NCI-H524 (cell line): ENCODE measurements around the gene CNTNAP4.
A peak's percentile ranks its signal among the peaks of the same experiment; 100 is the strongest.

Experiments used
- DNase-seq, 2 experiments: peaks; one replicate each; lab custom pipeline; 2025; lab: John Stamatoyannopoulos, UW

CNTNAP4 gene

DNA sequence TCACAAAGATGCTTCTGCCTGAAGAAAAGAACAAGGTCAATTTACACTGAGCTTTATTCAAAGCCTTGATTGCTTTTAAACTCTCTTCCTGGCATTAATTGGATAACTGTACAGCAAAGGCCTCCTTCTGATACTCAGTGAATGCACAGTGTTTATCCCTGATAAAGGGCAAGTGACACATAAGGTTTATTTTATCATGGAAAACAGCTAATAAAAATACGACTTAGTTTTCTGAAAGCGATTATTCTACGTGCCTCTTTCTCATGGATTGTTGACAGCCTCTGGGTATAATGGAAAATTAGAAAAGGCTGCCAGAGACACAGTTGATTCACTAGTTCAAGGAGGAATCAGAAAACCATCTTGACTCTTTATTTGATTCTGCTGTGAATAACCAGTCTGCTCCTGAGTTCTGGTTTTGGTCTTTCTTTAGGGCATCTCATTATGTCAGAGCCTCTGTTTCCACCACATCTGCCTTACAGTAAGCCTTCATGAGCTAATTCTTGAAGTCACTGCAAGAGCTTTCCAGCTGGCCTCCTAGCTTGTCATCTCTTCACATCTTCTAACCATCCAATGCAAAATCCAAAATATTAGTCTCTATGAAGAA is 212.9 kb downstream of the CNTNAP4 start:
- no peak for DNase-seq

DNA sequence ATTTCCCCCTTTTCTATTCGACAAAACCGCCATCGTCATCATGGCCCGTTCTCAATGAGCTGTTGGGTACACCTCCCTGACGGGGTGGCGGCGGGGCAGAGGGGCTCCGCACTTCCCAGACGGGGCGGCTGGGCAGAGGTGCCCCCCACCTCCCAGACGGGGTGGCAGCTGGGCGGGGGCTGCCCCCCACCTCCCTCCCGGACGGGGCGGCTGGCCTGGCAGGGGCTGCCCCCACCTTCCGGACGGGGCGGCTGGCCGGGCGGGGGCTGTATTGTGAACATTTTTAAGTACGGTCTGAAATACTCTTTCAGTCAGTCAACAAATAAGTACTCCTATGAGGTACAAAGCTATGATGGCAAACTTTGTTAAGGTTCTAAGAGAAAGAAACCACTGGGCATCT is 222.8 kb downstream of the CNTNAP4 start:
- DNase-seq = no peak

DNA sequence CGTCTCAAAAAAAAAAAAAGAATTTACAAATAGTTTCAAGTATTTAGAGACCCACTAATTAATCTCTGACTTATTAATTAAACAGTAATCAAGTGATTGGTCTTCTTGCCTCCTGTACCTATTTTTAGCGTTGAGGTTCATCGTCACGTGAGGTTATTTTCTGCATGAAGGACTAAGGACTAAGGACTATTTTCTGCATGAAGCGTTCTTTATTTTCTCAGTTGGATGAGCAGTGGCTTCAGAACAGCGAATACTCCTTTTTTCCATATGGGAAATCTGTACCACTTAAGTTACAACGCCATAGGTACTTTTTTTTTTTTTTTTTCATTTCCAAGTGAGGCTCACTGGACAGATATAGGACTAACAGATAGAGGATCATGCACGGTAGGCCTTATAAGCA is 224.9 kb downstream of the CNTNAP4 start:
- no peak for DNase-seq

DNA sequence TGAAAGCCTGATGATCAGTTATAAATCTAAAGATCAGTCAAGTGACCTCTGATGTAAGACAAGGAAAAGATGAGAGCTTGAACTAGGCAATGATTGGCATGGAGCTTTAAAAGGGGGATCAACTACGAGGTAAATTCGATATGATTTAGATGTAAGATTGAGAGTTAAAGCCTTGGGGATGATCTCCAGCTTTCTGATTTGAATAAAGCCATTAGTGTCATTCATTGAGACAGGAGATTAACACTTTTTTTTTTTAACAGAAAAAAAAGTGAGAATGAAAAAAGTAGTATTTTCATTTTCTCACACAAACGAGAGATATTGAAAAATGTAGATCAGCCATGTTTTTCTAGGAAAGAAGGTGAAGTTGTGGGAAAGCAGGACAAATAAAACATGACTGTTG is 225.4 kb downstream of the CNTNAP4 start:
- no peak for DNase-seq

DNA sequence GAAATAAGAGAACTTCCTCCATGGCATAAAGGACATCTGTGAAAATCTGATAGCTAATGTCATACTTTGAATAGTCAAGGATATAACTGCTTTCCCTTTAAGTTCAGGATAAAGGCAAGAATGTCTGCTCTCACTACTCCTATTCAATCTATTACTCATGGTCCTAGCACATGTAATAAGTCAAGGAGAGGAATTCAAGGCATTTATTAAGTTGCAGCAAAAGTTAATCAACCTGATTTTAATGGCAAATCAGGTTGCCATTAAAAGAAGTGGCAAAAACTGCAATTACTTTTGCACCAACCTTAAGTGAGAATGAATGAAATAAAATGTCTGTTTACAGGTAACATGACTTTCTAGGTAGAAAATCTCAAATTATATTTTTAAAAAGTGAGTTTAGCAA is 225.9 kb downstream of the CNTNAP4 start:
- no peak for DNase-seq

DNA sequence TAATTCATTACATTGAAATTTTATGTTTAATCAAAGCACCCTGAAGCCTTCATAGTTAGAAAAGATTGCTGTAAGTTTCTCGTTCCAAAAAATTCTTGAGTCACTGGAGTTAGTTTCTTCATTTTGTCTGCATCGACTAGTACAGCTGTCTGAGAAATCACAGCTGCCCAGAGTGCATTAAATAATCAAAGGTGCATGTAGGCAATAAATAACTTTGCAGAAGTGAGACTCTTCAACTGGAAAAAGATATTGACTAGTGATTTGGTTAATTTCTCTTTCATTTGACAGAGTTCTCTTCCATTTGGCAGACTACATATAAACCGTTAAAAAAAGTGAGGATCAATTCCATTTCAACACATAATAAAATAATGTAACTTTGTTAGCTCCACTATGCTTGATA is 234.0 kb downstream of the CNTNAP4 start:
- DNase-seq = no peak

DNA sequence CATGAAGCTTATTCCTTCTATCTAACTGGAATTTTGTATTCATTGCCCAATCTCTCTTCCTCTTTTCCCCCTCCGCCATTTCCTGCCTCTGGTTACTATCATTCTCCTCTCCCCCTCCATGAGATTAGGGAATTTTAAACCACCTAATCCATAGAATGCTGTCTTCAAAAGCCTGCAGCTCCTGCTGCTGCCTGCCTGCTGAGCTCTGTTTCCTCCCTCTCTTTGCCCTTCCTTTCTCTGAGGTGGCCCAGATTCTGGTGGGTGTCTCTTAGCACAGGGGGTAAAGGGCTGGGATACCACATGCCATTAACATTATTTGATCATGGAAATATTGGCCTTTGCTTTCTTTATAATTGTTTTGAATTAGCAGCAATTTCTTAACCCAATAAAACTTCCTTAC is 241.6 kb downstream of the CNTNAP4 start:
- peak; percentile 36 to 63 for DNase-seq

DNA sequence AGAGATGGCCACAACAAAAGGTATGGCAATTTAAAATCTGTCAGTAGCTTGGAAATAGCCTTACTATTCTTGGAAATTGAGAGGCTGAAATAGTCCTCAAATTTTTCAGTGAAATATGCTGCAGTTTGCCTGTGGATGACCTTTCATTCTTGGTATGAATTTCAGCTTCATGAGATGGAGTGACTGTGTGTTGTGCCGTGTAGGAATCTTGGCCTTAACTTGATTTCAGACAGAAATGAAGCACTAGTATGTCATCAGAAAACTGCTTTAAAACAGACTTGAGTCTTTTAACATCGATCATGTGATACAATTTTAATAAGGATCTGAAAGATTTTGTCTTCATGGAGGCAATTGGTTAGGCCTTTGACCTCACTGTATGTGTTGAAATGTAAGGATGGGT is 247.2 kb downstream of the CNTNAP4 start:
- no peak for DNase-seq

DNA sequence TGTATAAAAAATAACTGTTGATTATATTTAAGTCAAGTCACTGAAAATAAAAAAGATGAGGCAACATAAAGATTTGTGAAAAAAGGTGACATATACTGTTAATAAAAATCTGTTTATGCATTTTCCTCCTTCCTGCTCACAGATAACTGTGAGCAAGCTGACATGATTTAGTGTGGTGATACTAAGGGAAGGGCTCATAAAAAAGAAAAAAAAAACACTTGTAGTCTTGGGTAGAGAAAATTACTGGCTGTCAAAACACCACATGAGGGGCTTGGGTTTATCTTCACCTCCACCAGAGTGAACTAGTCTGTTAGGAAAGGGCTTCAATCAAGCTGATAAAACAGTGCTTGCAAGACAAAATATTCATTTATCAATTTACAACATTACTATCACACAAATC is 247.6 kb downstream of the CNTNAP4 start:
- DNase-seq = no peak

DNA sequence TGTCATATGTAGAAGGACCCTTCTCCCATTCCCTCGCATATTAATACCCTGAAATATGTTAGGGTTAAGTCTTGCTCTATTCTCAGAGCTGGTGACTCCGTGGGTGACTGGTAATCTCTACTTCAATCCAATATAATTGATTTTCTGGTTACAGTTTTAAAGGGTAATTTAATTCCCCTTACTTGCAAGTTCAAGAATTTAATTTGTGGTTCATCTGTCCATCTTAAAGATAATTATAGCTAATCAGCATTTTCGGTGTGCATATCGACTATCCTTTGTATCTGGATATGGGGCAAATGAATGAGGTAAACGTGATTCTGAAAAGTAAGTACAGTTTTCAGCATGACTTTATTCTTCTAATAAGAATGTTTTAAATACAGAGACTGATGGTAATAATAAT is 250.0 kb downstream of the CNTNAP4 start:
- DNase-seq = peak in 1 of 2 experiments; percentile 96

DNA sequence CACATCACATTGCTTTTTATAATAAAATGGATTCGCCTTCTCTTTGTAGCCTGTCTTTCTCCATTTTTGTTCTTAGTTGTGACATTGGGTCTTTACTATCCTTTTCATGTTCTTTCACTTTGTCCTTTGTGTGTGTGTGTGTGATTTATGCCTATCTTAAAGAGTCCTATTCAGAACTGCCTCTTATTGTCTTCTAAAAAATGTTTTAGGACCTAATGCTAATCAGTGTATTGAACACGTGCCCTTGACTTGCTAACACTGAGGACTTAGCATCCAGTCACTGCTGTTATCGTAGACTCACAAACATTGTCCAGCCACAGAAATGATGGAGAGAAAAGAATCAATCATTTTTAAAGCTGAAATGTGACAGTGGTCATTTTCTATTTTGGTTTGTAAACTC is 251.9 kb downstream of the CNTNAP4 start:
- no peak for DNase-seq

DNA sequence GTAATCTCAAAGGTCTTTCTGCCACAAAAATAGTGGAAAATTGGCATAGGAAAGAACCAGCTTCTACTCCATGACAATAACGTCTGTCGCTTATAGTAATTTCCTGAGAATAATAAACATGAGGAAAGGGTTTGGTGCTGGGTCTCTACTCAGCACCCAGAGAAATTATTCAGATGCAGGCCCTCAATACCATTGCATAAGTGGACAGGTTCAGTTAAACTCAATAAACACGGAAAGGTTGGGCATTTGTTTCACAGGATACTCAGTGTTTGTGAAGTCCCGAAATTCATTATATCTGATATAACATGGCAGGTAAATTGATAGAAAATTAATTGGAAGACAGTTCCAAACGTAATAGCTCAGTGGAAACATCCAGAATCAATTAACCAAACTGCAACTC is 254.0 kb downstream of the CNTNAP4 start:
- DNase-seq = no peak

DNA sequence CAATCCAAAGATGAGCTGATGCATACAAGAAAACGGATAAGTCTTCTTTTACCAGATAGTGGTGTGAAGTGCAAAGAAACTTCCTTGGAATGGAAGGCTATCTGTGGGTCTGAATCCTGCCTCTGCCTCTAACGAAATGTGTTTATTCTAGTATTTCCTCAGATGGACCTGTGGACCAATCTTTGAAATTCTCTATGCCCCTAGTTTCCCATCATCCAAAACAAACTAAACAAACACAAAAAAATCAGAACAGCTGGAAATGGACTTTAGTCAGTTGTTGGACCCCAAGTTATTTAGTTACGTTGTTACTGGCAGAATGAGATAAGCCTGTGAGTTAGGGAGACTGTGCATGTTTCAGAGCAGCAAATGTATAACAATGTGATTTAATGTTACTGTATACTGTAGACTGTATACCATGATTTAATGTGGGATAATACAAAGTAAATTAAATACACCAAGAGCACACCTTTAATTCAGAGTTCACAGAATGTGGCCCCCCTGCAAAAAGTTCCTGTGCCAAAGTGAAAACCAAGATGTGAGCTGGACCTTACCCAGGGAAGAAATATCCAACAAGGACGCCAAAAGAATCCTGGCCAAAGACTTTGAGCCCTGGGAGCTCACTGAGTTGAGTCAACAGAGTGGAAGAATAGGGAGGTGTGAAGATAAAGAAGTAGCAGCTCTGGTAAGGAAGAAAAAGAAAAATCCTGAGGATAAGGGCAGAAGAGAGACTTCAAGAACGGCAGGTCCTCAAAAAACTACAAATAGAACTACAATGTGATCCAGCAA is 255.2 kb downstream of the CNTNAP4 start:
- DNase-seq = no peak

DNA sequence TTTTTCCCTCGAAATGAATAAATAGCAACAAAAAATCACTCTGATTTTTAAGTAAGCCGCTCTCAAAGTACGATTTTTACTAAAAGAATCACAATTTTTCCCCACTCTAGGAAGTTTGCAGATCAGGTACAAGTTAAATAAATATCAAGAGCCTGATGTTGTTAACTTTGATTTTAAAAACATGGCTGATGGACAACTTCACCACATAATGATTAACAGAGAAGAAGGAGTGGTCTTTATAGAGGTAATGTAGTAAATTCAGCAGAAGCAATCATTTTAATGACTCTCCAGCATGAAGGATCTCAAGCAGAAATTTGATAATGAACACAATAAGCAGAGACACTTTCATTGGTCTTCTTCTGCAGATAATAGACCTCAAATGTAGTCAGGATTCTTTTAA is 262.4 kb downstream of the CNTNAP4 start:
- DNase-seq = no peak

DNA sequence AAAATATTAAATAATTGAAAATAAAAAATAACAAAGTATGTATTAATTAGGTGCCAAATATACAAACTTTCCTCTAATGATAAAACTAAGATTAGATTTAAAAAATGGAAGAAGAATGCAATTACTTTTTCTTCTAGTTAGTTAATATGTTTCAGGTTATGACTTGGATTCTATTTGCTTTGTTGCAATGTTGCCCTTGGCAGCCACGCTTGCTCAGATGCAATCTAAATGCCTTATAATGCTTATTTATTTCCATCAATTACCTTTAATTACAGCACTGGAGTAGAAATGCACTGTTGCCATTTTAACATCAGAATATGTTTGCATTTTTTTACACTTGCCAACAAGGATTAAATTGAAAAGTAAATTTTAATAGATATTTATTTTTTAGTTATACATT is 263.9 kb downstream of the CNTNAP4 start:
- DNase-seq = no peak

DNA sequence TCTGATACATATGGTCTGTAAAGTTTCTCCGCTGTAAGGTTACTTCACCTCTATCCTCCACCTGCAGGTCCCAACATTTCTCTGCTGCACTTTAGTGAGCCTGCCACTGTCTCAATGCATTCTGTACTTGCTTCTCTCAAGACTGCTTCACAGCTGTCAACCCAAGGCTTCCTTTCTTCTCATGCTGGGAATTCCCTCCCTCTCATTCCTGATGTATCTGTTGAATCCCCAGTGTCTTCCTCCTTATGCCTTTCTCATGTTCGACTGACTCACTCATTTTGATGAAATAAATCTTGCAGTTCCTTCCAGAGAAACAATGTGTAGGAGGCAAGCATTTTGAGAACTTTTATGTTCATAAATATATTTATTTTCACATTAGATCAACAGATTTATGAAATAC is 288.3 kb downstream of the CNTNAP4 start:
- DNase-seq = no peak

DNA sequence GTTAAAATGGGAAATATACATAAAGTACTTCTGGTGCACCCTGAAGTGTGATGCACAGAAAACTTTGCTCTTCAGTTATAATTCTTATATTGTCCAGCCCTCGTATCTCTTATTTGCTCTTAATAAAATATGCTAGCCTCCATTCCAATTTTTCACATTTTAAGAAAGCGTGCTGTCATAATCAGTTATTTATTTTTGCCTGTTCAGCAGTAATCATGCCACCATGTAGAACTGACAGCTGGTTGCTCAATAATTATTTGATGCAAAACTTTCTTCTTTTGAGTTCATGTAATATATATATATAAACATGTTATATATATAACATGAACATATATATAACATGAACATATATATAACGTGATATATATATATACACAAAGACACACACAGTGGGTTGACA is 294.6 kb downstream of the CNTNAP4 start:
- DNase-seq = no peak

DNA sequence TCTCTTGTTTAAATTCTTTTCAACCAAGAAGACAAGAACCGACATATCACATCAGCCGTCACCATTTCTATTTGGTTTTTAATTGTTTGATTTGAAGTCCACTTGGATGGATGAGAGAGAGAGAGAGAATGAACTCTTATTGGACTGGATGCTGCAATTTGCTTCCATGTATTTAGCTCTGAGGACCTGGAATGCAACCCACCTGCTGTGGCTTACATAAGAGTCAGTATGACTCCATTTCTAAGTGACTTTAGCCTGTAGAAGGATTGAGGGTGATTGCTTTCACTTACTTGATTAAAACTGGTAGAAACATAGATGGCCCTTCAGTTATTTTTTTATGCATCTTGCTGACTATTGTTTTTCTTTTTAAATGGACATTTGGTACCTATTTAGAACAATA is 296.1 kb downstream of the CNTNAP4 start:
- no peak for DNase-seq

DNA sequence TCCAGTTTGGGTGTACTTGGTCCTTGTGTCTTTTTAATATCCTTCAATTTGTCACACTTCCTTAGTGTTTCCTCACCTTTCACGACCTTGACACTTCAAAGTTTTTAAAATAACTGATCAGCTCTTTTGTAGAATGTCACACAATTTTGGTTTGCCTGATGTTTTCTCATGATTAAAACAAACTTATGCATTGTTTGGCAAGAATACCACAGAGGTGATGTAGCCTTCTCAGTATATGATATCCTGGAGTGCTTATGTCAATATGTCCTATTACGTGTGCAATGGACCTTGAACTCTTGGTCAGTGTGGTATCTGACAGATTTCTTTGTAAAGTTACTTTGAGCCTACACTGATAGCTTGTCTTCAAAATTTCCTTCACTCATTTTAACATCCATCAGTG is 297.4 kb downstream of the CNTNAP4 start:
- DNase-seq = no peak

DNA sequence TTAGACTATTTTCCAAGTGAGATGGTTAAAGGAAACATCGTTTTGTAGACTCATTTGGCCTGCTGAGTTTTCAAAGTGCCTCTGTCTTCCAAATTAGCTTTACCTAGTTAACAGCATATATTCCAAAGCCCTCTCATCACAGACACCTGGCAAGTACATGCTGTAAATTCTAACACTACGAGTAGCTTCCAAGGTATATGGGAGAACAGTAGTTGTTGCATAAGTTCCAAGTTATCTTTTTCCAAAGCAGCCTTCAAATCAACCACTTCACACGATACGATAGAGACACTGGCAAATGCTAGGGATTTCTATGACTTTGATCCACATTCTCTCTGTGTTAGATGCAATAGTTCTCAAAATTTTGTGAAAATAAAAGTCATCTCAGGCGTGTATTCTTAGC is 299.3 kb downstream of the CNTNAP4 start:
- no peak for DNase-seq

DNA sequence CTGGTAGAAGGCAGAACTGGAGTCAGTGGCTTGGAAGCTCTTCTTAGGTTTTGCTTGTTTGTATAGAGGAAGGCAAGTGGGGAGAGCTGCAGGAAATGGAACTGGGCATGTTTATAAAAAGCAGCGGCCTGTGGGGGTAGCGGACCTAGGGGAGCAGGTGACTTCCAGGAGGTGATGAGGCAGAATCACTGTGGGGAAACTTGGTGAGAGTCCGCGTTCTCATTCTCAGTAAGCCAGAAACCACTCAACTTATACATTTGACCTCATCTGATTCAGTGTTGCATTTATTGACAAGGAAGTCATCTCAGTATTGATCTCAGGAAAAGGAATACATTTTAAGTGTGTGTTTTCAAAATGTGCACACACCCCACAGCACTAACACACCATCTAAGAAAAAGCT is 299.8 kb downstream of the CNTNAP4 start:
- DNase-seq = no peak

DNA sequence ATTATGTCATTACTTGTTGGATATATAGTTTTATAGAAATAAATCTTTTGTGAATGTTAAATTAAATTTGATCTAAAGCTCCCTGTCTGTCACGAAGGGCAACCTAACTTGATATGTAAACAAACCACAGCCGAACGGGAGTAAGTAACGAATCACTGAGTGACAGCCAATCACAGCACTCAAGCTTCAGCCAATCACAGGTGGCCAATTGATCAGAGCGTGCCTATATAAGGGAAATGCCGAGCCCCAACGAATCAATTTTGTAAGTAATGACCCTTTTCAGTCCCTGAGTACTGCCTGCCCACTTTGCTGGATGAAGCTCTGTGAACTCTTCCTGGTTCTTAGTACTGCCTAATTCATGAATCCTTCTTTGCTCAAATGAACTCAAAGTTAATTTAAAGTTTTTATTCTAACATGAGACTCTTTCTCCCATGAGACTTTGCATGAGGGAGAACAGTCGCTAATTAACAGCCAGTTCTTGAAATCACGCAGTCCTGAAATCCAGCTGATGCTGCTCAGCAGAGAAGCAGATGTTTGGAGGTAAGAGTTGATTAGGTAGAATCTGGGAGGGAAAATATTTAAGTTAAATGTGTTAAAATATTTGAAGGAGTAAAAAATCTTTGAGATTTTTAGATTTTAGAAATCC is 302.2 kb downstream of the CNTNAP4 start:
- no peak for DNase-seq

DNA sequence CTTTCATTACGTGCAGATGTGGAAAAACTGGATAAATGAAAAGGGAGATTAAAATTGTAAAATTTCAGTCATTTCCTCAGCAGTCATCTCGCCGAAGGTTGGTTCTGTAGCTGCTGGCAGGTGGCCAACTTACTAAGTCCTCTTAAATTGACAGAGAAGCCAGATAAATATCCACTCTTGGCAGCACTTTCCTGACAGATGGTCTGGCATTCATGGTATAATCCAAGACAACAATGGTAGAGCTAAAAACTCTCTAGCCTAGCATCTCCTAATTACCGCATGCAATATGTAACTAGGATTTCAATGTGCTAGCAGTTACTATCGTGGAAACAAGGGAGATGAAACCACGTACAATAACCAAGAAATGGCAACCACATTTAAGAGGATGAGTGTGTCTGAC is 306.3 kb downstream of the CNTNAP4 start:
- peak; percentile 96 to 100 for DNase-seq

DNA sequence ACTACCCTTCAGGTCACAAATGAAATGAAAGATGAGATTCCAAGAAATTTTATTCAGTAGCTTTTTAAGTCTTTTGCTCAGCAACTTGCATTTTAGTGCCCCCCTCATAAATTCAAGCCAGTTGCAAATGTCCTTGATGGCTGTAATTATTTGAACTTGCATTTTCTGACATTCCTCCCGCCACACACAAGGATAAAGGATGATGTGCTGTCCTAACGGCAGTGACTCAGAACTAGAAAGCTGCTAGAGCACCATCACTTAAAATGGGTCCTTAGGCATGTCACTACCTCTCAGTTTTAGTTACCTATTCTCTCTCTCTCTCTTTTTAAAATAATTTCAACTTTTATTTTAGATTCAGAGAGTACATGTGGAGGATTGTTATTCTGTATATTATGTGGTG is 306.7 kb downstream of the CNTNAP4 start:
- peak; percentile 52 to 60 for DNase-seq
